ENCODE measurements around the gene CDHR3. TPM values are rescaled to one million over a fixed set of nuclear protein-coding genes. Genes with fewer than 3 reads are reported as not detected.

Gene CDHR3
- total and polyA plus RNA-seq, 9 of the 15 experiments (the other 6 are each of a cell fraction or from before 2014, with no cell fraction given), result 0.03 to 0.66 (median 0.24) TPM; not detected in 1

DNA sequence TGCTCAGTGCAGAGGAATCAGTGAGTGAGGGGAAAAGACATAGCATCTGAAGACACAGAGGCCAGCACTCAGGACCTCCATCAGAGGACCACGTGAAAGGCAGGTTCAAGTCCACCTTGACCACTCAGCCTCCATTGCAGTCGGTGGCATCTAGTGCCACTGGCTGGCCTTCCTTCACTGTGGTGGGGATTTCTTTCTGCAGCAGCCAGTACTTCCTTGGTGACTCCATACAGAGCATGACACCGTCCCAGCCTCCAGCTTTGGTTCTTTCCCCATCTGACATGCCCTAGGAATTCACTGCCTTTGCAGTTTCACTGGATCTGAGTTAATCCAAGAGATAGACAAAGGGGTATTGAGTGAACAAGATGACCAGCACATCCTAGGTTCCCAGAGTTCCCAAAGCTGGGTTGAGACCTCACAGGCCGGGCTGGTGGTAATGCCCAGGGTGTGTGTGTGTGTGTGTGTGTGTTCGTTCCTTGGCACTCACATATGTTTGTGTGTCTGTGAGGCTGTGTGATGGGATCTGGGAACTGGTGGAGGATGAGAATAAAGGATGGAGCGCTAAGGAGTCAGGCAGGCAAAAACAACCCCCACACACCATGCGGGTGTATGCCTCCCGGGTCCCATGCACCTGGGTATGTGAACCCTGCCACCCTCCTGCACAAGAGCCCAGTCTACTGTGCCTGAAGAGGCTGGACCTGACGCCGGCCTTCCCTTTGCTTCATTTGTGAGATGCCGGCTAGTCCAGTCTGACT lies 91.3 kb downstream of the CDHR3 start:
- DNase-seq (ENCODE audit: extremely low read depth in 1 of 4, low spot score in 3 of 4) (no peak), FAIRE-seq (no peak), ATAC-seq (no peak)
- POLR2A ChIA-PET, result interaction anchor here (1.7 kb wide), 1 partner anchor 31 kb away, joined by 5 read pairs; no protein-coding TSS in a partner anchor
- no peak overlapping the region for H2AFZ ChIP-seq (ENCODE audit: low read depth, low read length)
- H3K79me2 ChIP-seq (ENCODE audit: control insufficient read depth, insufficient read depth, low read length), result no peaks in the 10 kb centered on the region
- H3K27ac ChIP-seq (ENCODE audit: extremely low read depth, low read depth, low read length), result no peak overlapping the region
- peaks cover 7% of the 10 kb centered on the region; the same call in 1 of the 2 replicates for H4K20me1 ChIP-seq (replicated peaks; ENCODE audit: control insufficient read depth, insufficient read depth, low read length)
- intact Hi-C loops (cut with micrococcal nuclease), result no loop called here
- WGBS (ENCODE audit: insufficient coverage, low coverage, missing lambda C conversion rate), result 2% methylated on average over 11 of the region's 11 CpGs
- TF ChIP-seq ATF2 (CRISPR knock-in tag; IDR thresholded peaks at IDR 0.05) (0 out of 2 replicates have a peak, but pooled peaks have one; percentile 31), ARHGAP35 (IDR thresholded peaks at IDR 0.05; ENCODE audit: partially characterized antibody) (no peak), SAP30 (IDR thresholded peaks at IDR 0.05; ENCODE audit: borderline replicate concordance, insufficient read depth, low read depth, low read length, poor library complexity, severe bottlenecking) (no peak)
- TF ChIP-seq, protein P1, sequence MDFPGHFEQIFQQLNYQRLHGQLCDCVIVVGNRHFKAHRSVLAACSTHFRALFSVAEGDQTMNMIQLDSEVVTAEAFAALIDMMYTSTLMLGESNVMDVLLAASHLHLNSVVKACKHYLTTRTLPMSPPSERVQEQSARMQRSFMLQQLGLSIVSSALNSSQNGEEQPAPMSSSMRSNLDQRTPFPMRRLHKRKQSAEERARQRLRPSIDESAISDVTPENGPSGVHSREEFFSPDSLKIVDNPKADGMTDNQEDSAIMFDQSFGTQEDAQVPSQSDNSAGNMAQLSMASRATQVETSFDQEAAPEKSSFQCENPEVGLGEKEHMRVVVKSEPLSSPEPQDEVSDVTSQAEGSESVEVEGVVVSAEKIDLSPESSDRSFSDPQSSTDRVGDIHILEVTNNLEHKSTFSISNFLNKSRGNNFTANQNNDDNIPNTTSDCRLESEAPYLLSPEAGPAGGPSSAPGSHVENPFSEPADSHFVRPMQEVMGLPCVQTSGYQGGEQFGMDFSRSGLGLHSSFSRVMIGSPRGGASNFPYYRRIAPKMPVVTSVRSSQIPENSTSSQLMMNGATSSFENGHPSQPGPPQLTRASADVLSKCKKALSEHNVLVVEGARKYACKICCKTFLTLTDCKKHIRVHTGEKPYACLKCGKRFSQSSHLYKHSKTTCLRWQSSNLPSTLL (IDR thresholded peaks at IDR 0.05), result no peak
- H3K4me3 ChIP-seq, result no peak overlapping the region
- BruUV-seq (replicated peaks), result no TSS peak
- H3K36me3 ChIP-seq (ENCODE audit: control insufficient read depth, insufficient read depth, low read length), result no peaks in the 10 kb centered on the region
- peaks cover 53 to 78% of the 10 kb centered on the region in 2 experiments for H3K27me3 ChIP-seq (ENCODE audit: control insufficient read depth in 2 of 2, insufficient read depth in 2 of 2, low read length in 2 of 2)
- 0 out of 2 replicates have a peak, but pooled peaks cover 2% of the 10 kb centered on the region for H3K9me3 ChIP-seq (replicated peaks; ENCODE audit: control insufficient read depth, insufficient read depth, low read depth, low read length)
- no peaks in the 10 kb centered on the region for H3K9me1 ChIP-seq (ENCODE audit: control insufficient read depth, insufficient read depth, low read length)
- CTCF ChIA-PET (ENCODE audit: low intra/inter-chr PET ratio), result interaction anchor here (0.5 kb wide), 1 partner anchor 403 kb away, joined by 4 read pairs; no protein-coding TSS in a partner anchor
- in situ Hi-C loops (cut with MboI), result no loop called here
- no peak overlapping the region for H3K4me2 ChIP-seq (ENCODE audit: insufficient read depth, low read length)
- H3K4me1 ChIP-seq (replicated peaks in 1 of 2; ENCODE audit: control insufficient read depth in 2 of 2, insufficient read depth in 2 of 2, low read length in 2 of 2), result peaks cover 0 to 4% of the 10 kb centered on the region in 2 experiments; a peak in 2 of 5 replicates
- H3K9ac ChIP-seq (ENCODE audit: insufficient read depth in 1 of 2, low read depth in 2 of 2, low read length in 2 of 2), result 0 out of 4 replicates have a peak overlapping the region, but pooled peaks of 1 of the 2 experiments have one; percentile 10

All from K562 (cell line).